OCI-LY7 (cell line): ENCODE results near the gene KIF16B. TPM values are rescaled to one million over a fixed set of nuclear protein-coding genes. Genes with fewer than 3 reads are reported as not detected.

Experiments used
- BruUV-seq: library from RNA; stranded (reverse); fragments of 400-500 nt; replicated peaks from 2 replicates; lab custom pipeline; 2021; lab: Mats Ljungman, UMichigan
- CTCF ChIA-PET: fragments of 300-600 bp; sonication (Branson Sonifier 250); formaldehyde crosslinking; loops from one replicate; lab custom pipeline; 2022; ENCODE audit warnings: antibody characterized with exemption; ENCODE audit not compliant: unreplicated experiment; lab: Charles Lee
- POLR2A ChIA-PET: fragments of 300-600 bp; sonication (Branson Sonifier 250); formaldehyde crosslinking; loops from one replicate; lab custom pipeline; 2022; ENCODE audit warnings: antibody characterized with exemption; lab: Charles Lee
- DNase-seq: peaks from one replicate; pipeline ENCODE4 v3.0.0-alpha.2; 2015; ENCODE audit warnings: low spot score
- H2AFZ ChIP-seq: fragments of 200-600 bp; sonication (generic), shearing (Covaris generic); 2 replicates; pipeline ENCODE4 v1.6.1; 2014; ENCODE audit warnings: mild to moderate bottlenecking, antibody characterized with exemption, low read length, moderate library complexity
- H3K27ac ChIP-seq: fragments of 200-600 bp; sonication (generic); 2 replicates; pipeline ENCODE4 v1.5.1; 2014; ENCODE audit warnings: mixed run types, low read depth, mild to moderate bottlenecking, moderate library complexity, low read length, inconsistent platforms; ENCODE audit not compliant: poor library complexity, severe bottlenecking
- H3K36me3 ChIP-seq: fragments of 200-600 bp; sonication (generic); 2 replicates; pipeline ENCODE4 v1.6.1; 2014; ENCODE audit warnings: mild to moderate bottlenecking, antibody characterized with exemption, low read length, moderate library complexity, mixed read lengths; ENCODE audit not compliant: insufficient read depth
- H3K4me1 ChIP-seq: fragments of 200-600 bp; sonication (generic); 2 replicates; pipeline ENCODE4 v1.5.1; 2014; ENCODE audit warnings: mild to moderate bottlenecking, low read length; ENCODE audit not compliant: insufficient read depth, poor library complexity, severe bottlenecking
- H3K4me2 ChIP-seq: fragments of 200-600 bp; sonication (generic); 2 replicates; pipeline ENCODE4 v1.6.1; 2014; ENCODE audit warnings: mild to moderate bottlenecking, low read length
- H3K4me3 ChIP-seq: fragments of 200-600 bp; sonication (generic); 2 replicates; pipeline ENCODE4 v1.5.1; 2014; ENCODE audit warnings: mild to moderate bottlenecking, low read depth, low read length; ENCODE audit not compliant: poor library complexity, severe bottlenecking
- H3K79me2 ChIP-seq: fragments of 200-600 bp; sonication (generic); 2 replicates; pipeline ENCODE4 v1.6.1; 2016; ENCODE audit warnings: low read depth, mild to moderate bottlenecking, low read length, moderate library complexity, mixed read lengths; ENCODE audit not compliant: insufficient read depth
- H3K9me2 ChIP-seq: fragments of 200-600 bp; sonication (generic); 2 replicates; pipeline ENCODE4 v1.6.1; 2016; ENCODE audit warnings: mild to moderate bottlenecking, low read length, mixed read lengths; ENCODE audit not compliant: insufficient read depth
- H3K9me3 ChIP-seq: fragments of 200-600 bp; sonication (generic); 2 replicates; pipeline ENCODE4 v1.6.1; 2014; ENCODE audit warnings: mild to moderate bottlenecking, mixed run types, low read length, mixed read lengths
- H4K20me1 ChIP-seq: fragments of 200-600 bp; sonication (generic); 2 replicates; pipeline ENCODE4 v1.6.1; 2014; ENCODE audit warnings: mild to moderate bottlenecking, antibody characterized with exemption, low read length, moderate library complexity, mixed read lengths; ENCODE audit not compliant: insufficient read depth
- CTCF ChIP-seq: fragments of 200-600 bp; sonication (generic); conservative IDR thresholded peaks from 2 replicates; pipeline ENCODE4 v1.5.1; 2014; ENCODE audit warnings: mild to moderate bottlenecking, antibody characterized with exemption, low read length, moderate library complexity, mixed read lengths
- EZH2phosphoT487 ChIP-seq: fragments of 200-600 bp; sonication (generic); IDR thresholded peaks from 2 replicates; pipeline ENCODE4 v1.6.1; 2018; ENCODE audit warnings: low read depth, borderline replicate concordance, mild to moderate bottlenecking, mixed run types, antibody characterized with exemption, low read length, moderate library complexity, mixed read lengths
- intact Hi-C: fragments of 100-400 bp; cut with micrococcal nuclease; formaldehyde crosslinking; loops from one replicate; pipeline ENCODE4 v1.10.0; 2022; ENCODE audit not compliant: unreplicated experiment
- total RNA-seq, 2 experiments: library from RNA; depleted of rRNA in 1 of 2; stranded (reverse); fragments of >200 nt in 1 of 2; shearing (Covaris generic) in 1 of 2; gene quantifications; 2 replicates each; pipeline ENCODE4 v1.2.3, GENCODE V29; 2014 to 2022

KIF16B gene
- total RNA-seq, 2 experiments from 2014 or later, result 6.2 to 11.2 TPM

DNA sequence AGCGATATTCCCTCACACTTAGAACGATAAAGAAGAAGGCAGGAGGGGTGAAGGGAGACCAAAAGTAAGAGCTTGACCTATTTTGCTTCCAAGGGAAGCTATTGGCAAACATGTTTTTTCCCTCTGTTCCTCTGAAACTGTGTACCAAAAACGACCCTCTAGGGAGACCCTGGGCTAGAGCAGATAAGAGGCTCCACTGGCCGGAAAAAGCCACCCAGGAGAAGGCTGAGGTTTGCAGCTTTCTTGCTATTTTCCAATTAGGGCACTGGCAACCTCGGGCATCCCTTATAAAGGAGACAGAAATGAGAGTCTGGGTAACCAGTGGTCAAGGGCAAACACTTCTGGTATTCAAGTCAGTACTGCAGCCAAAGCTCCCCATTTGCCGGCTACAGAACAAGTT lies 168.0 kb downstream of the KIF16B start:
- H3K4me3 ChIP-seq, result no peak overlapping the region
- H2AFZ ChIP-seq, result no peak overlapping the region
- ChIA-PET POLR2A (interaction anchor here (0.6 kb wide), 3 partner anchors 71 to 892 kb away, joined by 3 to 5 read pairs (median 3); no protein-coding TSS in a partner anchor), CTCF (interaction anchor here (0.6 kb wide), 1 partner anchor 82 kb away, joined by 8 read pairs; no protein-coding TSS in a partner anchor)
- DNase-seq, result no peak
- no TSS peak for BruUV-seq
- TF ChIP-seq EZH2phosphoT487 (no peak), CTCF (no peak)
- no peaks in the 10 kb centered on the region for H3K36me3 ChIP-seq
- intact Hi-C loops, result no loop called here
- no peaks in the 10 kb centered on the region for H3K79me2 ChIP-seq
- H3K9me2 ChIP-seq, result no peaks in the 10 kb centered on the region
- no peaks in the 10 kb centered on the region for H3K9me3 ChIP-seq
- no peaks in the 10 kb centered on the region for H4K20me1 ChIP-seq
- no peak overlapping the region for H3K27ac ChIP-seq
- no peak overlapping the region for H3K4me2 ChIP-seq
- H3K4me1 ChIP-seq, result no peaks in the 10 kb centered on the region

DNA sequence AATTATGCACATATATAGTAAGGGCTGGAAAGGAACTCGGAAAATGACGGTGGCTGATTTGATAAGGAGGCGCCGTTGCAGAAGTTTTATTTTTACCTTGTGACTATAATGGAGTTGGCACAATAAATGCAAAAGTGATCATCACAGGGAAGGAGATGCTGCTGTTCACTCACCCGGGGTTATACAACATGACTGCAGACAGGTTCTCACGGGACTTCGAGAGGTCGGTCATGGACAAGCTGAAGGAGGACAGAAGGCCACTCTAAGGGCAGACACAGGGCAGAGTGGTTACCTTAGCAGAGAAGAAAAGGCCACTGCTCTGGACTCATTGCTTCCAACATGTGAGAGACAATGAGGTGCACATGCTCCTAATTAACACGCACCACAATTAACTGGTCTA lies 168.6 kb downstream of the KIF16B start:
- no peaks in the 10 kb centered on the region for H3K79me2 ChIP-seq
- no peaks in the 10 kb centered on the region for H3K9me2 ChIP-seq
- no peak for DNase-seq
- TF ChIP-seq CTCF, result no peak
- TF ChIP-seq EZH2phosphoT487, result no peak
- no peak overlapping the region for H2AFZ ChIP-seq
- no peak overlapping the region for H3K27ac ChIP-seq
- no TSS peak for BruUV-seq
- intact Hi-C loops, result no loop called here
- H4K20me1 ChIP-seq, result no peaks in the 10 kb centered on the region
- H3K4me1 ChIP-seq, result no peaks in the 10 kb centered on the region
- no peaks in the 10 kb centered on the region for H3K9me3 ChIP-seq
- no peak overlapping the region for H3K4me2 ChIP-seq
- H3K36me3 ChIP-seq, result no peaks in the 10 kb centered on the region
- ChIA-PET CTCF (interaction anchor here (0.6 kb wide), 1 partner anchor 81 kb away, joined by 8 read pairs; no protein-coding TSS in a partner anchor), POLR2A (interaction anchor here (0.6 kb wide), 2 partner anchors 70 to 891 kb away, joined by 3 to 5 read pairs; no protein-coding TSS in a partner anchor)
- no peak overlapping the region for H3K4me3 ChIP-seq

DNA sequence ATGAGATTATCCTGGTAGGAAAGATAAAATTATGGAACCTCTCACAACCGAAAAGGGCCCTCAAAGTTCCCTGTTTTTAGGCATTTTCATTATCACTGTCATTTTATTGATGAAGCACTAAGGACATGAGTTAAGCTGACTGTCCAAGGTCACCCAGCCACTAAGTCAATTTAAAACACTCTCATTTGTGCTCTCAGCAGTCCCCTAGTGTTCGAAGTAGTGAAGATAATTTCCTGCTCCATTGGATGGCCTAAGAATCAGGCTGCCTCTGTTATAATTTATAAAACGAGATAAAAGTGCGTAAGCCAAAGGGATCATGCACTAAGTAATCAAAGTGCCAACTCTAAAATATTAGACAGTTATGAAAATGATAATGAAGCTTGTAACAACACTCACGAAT lies 169.1 kb downstream of the KIF16B start:
- no peak overlapping the region for H2AFZ ChIP-seq
- ChIA-PET POLR2A (no interaction called here), CTCF (no interaction called here)
- H4K20me1 ChIP-seq, result no peaks in the 10 kb centered on the region
- no peak overlapping the region for H3K4me2 ChIP-seq
- H3K4me3 ChIP-seq, result no peak overlapping the region
- H3K9me2 ChIP-seq, result no peaks in the 10 kb centered on the region
- BruUV-seq, result no TSS peak
- intact Hi-C loops, result no loop called here
- TF ChIP-seq CTCF (no peak), EZH2phosphoT487 (no peak)
- no peaks in the 10 kb centered on the region for H3K36me3 ChIP-seq
- no peaks in the 10 kb centered on the region for H3K4me1 ChIP-seq
- no peaks in the 10 kb centered on the region for H3K9me3 ChIP-seq
- H3K27ac ChIP-seq, result no peak overlapping the region
- no peaks in the 10 kb centered on the region for H3K79me2 ChIP-seq
- DNase-seq, result no peak
